Measurements from ENCODE around the gene WNT8B. TPM values are rescaled to one million over a fixed set of nuclear protein-coding genes. Genes with fewer than 3 reads are reported as not detected.

The WNT8B gene, protein sequence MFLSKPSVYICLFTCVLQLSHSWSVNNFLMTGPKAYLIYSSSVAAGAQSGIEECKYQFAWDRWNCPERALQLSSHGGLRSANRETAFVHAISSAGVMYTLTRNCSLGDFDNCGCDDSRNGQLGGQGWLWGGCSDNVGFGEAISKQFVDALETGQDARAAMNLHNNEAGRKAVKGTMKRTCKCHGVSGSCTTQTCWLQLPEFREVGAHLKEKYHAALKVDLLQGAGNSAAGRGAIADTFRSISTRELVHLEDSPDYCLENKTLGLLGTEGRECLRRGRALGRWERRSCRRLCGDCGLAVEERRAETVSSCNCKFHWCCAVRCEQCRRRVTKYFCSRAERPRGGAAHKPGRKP
- under 1 TPM in 1 of 2 experiments, not detected in 1; 0.41 TPM for total RNA-seq

GRCh38 chr10:100462709-100463108, at the start of gene WNT8B:
WNT8B (plus strand) TSS chr10:100463009; CDS start chr10:100463169, 160 bp downstream.
- H3K4me3 Mint-ChIP-seq = no peak within 1 kb of the TSS
- peaks cover 29% of the 10 kb centered on the region for H3K27me3 Mint-ChIP-seq
- H3K27ac Mint-ChIP-seq = no peak within 1 kb of the TSS
- no peak for DNase-seq
- no peaks in the 10 kb centered on the region for H3K36me3 Mint-ChIP-seq
- CTCF ChIA-PET = interaction anchor here (0.9 kb wide), 1 partner anchor 56 kb away, joined by 3 read pairs; no protein-coding TSS in a partner anchor
- no peak for ATAC-seq
- no peaks in the 10 kb centered on the region for H3K4me1 Mint-ChIP-seq
- H3K9me3 Mint-ChIP-seq (ENCODE audit: low read depth) = no peaks in the 10 kb centered on the region

DNA sequence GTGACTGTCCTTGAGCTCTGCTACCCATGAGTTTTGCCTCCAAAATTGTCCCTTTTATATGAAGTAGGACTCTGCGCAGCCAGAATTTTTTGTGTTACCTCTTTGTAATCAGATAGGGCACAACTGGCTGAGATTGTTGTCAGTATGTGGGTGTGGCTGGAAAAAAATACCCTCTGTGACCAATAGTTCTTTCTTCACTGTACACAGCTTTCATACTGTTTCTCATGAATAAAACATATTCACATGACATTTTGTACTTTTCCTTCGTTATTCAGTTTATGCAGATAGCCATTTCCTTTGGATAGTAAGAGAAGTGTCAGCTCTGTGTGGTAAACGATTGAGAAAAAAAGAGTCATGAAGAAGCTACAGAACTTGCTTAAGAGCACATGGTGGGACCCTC, 49.6 kb upstream of the WNT8B start:
- no peak for DNase-seq
- Mint-ChIP-seq H3K36me3 (no peaks in the 10 kb centered on the region), H3K27ac (no peak overlapping the region), H3K9me3 (ENCODE audit: low read depth) (no peaks in the 10 kb centered on the region), H3K27me3 (peaks cover 37% of the 10 kb centered on the region), H3K4me1 (no peaks in the 10 kb centered on the region), H3K4me3 (no peak overlapping the region)
- CTCF ChIA-PET = interaction anchor here (1.1 to 1.6 kb wide), 3 partner anchors 20 to 111 kb away, joined by 3 read pairs; no protein-coding TSS in a partner anchor
- ATAC-seq = no peak

- ATAC-seq (no peak), DNase-seq (no peak)
- Mint-ChIP-seq H3K9me3 (ENCODE audit: low read depth) (no peaks in the 10 kb centered on the region), H3K27me3 (peaks cover 20% of the 10 kb centered on the region), H3K27ac (no peak overlapping the region), H3K36me3 (no peaks in the 10 kb centered on the region), H3K4me3 (no peak overlapping the region), H3K4me1 (no peaks in the 10 kb centered on the region)
- CTCF ChIA-PET = interaction anchor here (1.8 kb wide), 1 partner anchor 10 kb away, joined by 4 read pairs; no protein-coding TSS in a partner anchor
Observed at GRCh38 chr10:100419911-100420449, 42.8 kb upstream of the WNT8B start.

DNA sequence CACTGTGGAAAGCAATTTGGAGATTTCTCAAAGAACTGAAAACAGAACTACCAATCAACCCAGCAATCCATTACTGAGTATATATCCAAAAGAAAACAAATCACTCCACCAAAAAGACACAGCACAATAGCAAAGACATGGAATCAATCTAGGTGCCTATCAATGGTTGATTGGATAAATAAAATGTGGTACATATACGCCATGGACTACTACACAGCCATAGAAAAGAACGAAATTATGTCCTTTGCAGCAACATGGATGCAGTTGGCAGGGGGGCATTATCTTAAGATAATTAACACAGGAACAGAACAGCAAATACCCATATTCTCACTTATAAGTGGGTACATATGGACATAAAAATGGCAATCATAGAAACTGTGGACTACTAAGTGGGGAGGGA, 35.4 kb upstream of the WNT8B start:
- ATAC-seq = no peak
- Mint-ChIP-seq H3K36me3 (no peaks in the 10 kb centered on the region), H3K4me3 (no peak overlapping the region), H3K9me3 (ENCODE audit: low read depth) (no peaks in the 10 kb centered on the region), H3K27me3 (peaks cover 13% of the 10 kb centered on the region), H3K27ac (no peak overlapping the region), H3K4me1 (no peaks in the 10 kb centered on the region)
- CTCF ChIA-PET = no interaction called here
- no peak for DNase-seq

DNA sequence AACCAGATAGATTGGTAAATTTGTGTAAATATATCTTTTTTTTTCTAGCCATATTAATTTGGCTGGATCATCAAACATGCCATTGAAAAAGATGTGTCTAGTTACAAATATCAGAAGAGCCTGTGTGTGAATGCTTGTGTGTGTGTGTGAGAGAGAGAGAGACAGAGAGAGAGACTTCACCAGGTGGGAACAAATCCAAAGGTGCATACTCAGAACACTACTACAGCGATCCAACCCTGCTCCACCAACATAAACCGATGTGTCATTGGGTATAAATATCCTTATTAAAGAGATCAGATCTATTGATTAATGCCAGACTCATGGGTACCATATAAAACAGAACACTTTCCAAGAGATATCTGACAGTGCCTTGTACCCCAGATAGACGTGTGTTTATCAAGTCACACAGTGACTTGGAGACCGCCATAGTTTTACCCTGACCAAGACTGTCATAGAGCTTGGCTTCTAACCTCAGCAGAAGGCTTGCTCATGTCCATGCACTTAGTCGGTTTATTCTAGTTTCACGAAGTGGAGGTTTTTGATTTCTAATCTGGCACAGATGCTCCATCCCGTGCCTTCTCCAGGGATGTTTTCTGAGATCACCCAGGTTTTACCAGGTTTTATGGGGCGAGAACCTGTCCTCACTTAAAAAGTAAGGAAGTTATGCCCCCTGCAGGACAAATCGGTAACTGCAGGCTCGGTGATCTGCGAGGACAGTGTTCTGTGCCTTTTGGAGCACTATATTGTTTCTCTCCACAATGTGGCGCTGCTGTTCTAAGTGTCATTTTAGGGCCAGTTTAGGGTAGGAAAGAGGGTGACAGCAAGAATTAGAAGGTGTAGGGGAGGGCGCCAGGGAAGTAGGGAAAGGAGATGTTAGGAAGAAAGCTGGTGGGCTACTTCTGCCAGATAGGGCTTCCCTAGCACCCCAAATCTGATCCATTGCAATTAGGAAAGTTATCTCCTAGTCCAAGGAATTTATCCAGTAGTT, 29.3 kb upstream of the WNT8B start:
- Mint-ChIP-seq H3K4me3 (no peak overlapping the region), H3K36me3 (no peaks in the 10 kb centered on the region), H3K4me1 (peaks cover 11% of the 10 kb centered on the region), H3K27me3 (no peaks in the 10 kb centered on the region), H3K27ac (no peak overlapping the region), H3K9me3 (ENCODE audit: low read depth) (no peaks in the 10 kb centered on the region)
- CTCF ChIA-PET = interaction anchor here (0.6 to 6.8 kb wide), 39 partner anchors 9 to 381 kb away, joined by 3 to 272 read pairs (median 4); partner anchors contain the start of genes HIF1AN, PKD2L1, SCD and SEC31B
- DNase-seq (peak; percentile 97), ATAC-seq (peak; percentile 99)

GRCh38 chr10:100436255-100436654, 26.6 kb upstream of the WNT8B start:
- Mint-ChIP-seq H3K4me1 (peaks cover 11% of the 10 kb centered on the region), H3K27ac (no peak overlapping the region), H3K36me3 (no peaks in the 10 kb centered on the region), H3K27me3 (no peaks in the 10 kb centered on the region), H3K4me3 (no peak overlapping the region), H3K9me3 (ENCODE audit: low read depth) (no peaks in the 10 kb centered on the region)
- DNase-seq (no peak), ATAC-seq (no peak)
- CTCF ChIA-PET = interaction anchor here (0.7 kb wide), 1 partner anchor 82 kb away, joined by 3 read pairs; no protein-coding TSS in a partner anchor

DNA sequence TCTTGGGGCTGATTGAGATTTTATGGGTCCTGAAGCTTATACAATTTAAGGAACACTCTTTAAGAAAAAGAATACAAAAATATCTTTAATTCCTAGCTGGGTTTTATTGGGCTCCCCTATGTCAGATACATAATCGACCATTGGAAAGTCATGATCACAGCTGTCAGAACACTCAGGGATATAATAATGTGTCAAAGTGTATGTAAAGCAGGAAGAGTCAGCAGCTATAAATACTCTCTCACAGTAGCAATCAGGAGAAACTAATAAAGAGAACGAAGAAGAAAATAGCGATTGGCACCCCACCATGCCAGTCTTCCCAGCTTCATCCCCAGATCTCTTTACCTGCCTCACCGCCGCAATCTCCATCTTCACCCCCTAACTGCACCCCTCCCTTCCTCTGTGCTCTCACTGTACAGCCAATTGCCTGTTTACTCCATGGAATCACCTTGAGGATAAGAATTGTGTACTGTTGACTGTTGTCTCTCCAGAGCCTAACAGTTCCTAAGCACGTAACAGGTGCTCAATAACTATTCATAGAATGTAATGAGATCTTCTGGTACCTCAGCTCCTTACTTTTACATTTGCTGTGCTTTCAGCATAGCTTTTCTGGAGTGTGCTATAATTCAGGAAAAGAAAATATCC, 24.0 kb upstream of the WNT8B start:
- no peak for DNase-seq
- Mint-ChIP-seq H3K9me3 (ENCODE audit: low read depth) (no peaks in the 10 kb centered on the region), H3K4me3 (no peak overlapping the region), H3K27ac (no peak overlapping the region), H3K4me1 (peaks cover 4% of the 10 kb centered on the region), H3K27me3 (peaks cover 3% of the 10 kb centered on the region), H3K36me3 (no peaks in the 10 kb centered on the region)
- ATAC-seq = no peak
- CTCF ChIA-PET = interaction anchor here (0.7 to 5.3 kb wide), 10 partner anchors 43 to 433 kb away, joined by 3 to 34 read pairs (median 6); partner anchors contain the start of genes HIF1AN and SEC31B

GRCh38 chr10:100442548-100442947, 20.3 kb upstream of the WNT8B start:
- Mint-ChIP-seq H3K4me3 (no peak overlapping the region), H3K27me3 (peaks cover 14% of the 10 kb centered on the region), H3K4me1 (no peaks in the 10 kb centered on the region), H3K9me3 (ENCODE audit: low read depth) (no peaks in the 10 kb centered on the region), H3K36me3 (no peaks in the 10 kb centered on the region), H3K27ac (no peak overlapping the region)
- DNase-seq (no peak), ATAC-seq (no peak)
- CTCF ChIA-PET = interaction anchor here (0.7 to 1.0 kb wide), 3 partner anchors 9 to 139 kb away, joined by 3 read pairs; no protein-coding TSS in a partner anchor

GRCh38 chr10:100446130-100446761, 16.6 kb upstream of the WNT8B start:
- CTCF ChIA-PET = interaction anchor here (0.8 to 1.7 kb wide), 7 partner anchors 9 to 143 kb away, joined by 3 to 10 read pairs (median 5); no protein-coding TSS in a partner anchor
- DNase-seq = no peak
- H3K27me3 Mint-ChIP-seq = peaks cover 24% of the 10 kb centered on the region
- H3K4me1 Mint-ChIP-seq = no peaks in the 10 kb centered on the region
- no peaks in the 10 kb centered on the region for H3K36me3 Mint-ChIP-seq
- no peak overlapping the region for H3K27ac Mint-ChIP-seq
- no peak overlapping the region for H3K4me3 Mint-ChIP-seq
- no peak for ATAC-seq
- H3K9me3 Mint-ChIP-seq (ENCODE audit: low read depth) = no peaks in the 10 kb centered on the region

- DNase-seq = no peak
- H3K9me3 Mint-ChIP-seq (ENCODE audit: low read depth) = no peaks in the 10 kb centered on the region
- CTCF ChIA-PET = interaction anchor here (1.4 kb wide), 1 partner anchor 15 kb away, joined by 3 read pairs; no protein-coding TSS in a partner anchor
- no peak overlapping the region for H3K27ac Mint-ChIP-seq
- H3K4me3 Mint-ChIP-seq = no peak overlapping the region
- H3K4me1 Mint-ChIP-seq = no peaks in the 10 kb centered on the region
- no peaks in the 10 kb centered on the region for H3K36me3 Mint-ChIP-seq
- ATAC-seq = no peak
- H3K27me3 Mint-ChIP-seq = peaks cover 28% of the 10 kb centered on the region
Observed at GRCh38 chr10:100447663-100448062, 15.1 kb upstream of the WNT8B start.

GRCh38 chr10:100448951-100449350, 13.9 kb upstream of the WNT8B start:
- H3K36me3 Mint-ChIP-seq = no peaks in the 10 kb centered on the region
- CTCF ChIA-PET = interaction anchor here (1.3 to 1.9 kb wide), 3 partner anchors 11 to 33 kb away, joined by 3 read pairs; no protein-coding TSS in a partner anchor

DNA sequence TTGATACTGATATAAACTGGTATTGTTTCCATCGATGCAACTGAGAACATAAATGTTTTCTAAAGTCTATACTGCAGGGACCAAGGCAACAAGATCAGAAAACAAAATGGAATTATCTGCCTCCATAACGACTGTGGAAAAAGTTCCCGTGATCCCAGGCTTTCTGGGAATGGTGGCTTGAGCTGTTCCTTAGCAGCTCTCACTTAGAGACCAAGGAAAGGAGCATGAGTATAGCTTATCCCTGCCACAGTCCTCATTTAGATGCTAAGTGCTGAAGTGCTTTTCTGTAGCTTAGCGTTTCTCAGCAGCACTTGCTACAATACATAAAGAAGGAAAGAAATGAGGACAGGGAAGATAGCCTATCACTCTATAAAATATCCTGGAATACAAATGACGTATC, 5.5 kb downstream of the WNT8B start:
- Mint-ChIP-seq H3K4me1 (no peaks in the 10 kb centered on the region), H3K27me3 (peaks cover 14% of the 10 kb centered on the region), H3K36me3 (no peaks in the 10 kb centered on the region), H3K4me3 (no peak overlapping the region), H3K9me3 (ENCODE audit: low read depth) (no peaks in the 10 kb centered on the region), H3K27ac (no peak overlapping the region)
- CTCF ChIA-PET = interaction anchor here (0.8 to 1.4 kb wide), 3 partner anchors 14 to 40 kb away, joined by 3 to 5 read pairs (median 3); no protein-coding TSS in a partner anchor
- ATAC-seq (no peak), DNase-seq (no peak)

More at GRCh38 chr10:100448951-100449350, 13.9 kb upstream of the WNT8B start:
- peaks cover 25% of the 10 kb centered on the region for H3K27me3 Mint-ChIP-seq
- no peaks in the 10 kb centered on the region for H3K4me1 Mint-ChIP-seq
- no peak overlapping the region for H3K4me3 Mint-ChIP-seq
- no peak overlapping the region for H3K27ac Mint-ChIP-seq
- H3K9me3 Mint-ChIP-seq (ENCODE audit: low read depth) = no peaks in the 10 kb centered on the region
- DNase-seq (no peak), ATAC-seq (no peak)

Measured in activated CD8-positive, alpha-beta memory T cell treated with anti-CD3 and anti-CD28 coated beads, Interleukin-2, amount 10 ng/mL, durations not matched to agents 7 days and 5 days (primary cell).